Fibroblast of skin of left quadriceps (primary cell): ENCODE measurements around the gene OVCH1.
"Not testable (repeated sequence)": the region's sequence is repeated elsewhere in the genome, so short reads cannot be mapped to it uniquely, and the experiment has no call there.

Experiments
- DNase-seq, 2 experiments: peaks; one replicate each; pipeline ENCODE4 v3.0.0-alpha.2; 2013; ENCODE audit warnings: low read depth in 2 of 2

The OVCH1 gene

GRCh38 chr12:29492891-29493290 lies 4.6 kb downstream of the OVCH1 start:
- no peak for DNase-seq

- DNase-seq, result no peak
Observed at GRCh38 chr12:29486972-29487371, 10.5 kb downstream of the OVCH1 start.

GRCh38 chr12:29463198-29463597 lies 34.3 kb downstream of the OVCH1 start:
- no peak for DNase-seq

GRCh38 chr12:29460082-29460481 lies 37.4 kb downstream of the OVCH1 start:
- DNase-seq, result no peak

- no peak for DNase-seq
Observed at GRCh38 chr12:29455087-29455486, 42.4 kb downstream of the OVCH1 start.

- no peak for DNase-seq
Observed at GRCh38 chr12:29451888-29452287, 45.6 kb downstream of the OVCH1 start.

- no peak for DNase-seq
Observed at GRCh38 chr12:29448157-29448556, 49.3 kb downstream of the OVCH1 start.

GRCh38 chr12:29447285-29447975 lies 50.1 kb downstream of the OVCH1 start:
- no peak for DNase-seq

- DNase-seq, result no peak
Observed at GRCh38 chr12:29439506-29439905, 58.0 kb downstream of the OVCH1 start.

- no peak for DNase-seq
Observed at GRCh38 chr12:29438752-29439408, 58.6 kb downstream of the OVCH1 start.

- no peak for DNase-seq
Observed at GRCh38 chr12:29437575-29437974, 59.9 kb downstream of the OVCH1 start.

- DNase-seq, result not testable (repeated sequence)
Observed at GRCh38 chr12:29436815-29437214, 60.7 kb downstream of the OVCH1 start.

GRCh38 chr12:29431513-29431912 lies 66.0 kb downstream of the OVCH1 start:
- no peak for DNase-seq

GRCh38 chr12:29430716-29431044 lies 66.8 kb downstream of the OVCH1 start:
- DNase-seq, result no peak

GRCh38 chr12:29429999-29430715 lies 67.3 kb downstream of the OVCH1 start:
- no peak for DNase-seq

GRCh38 chr12:29428633-29429032 lies 68.9 kb downstream of the OVCH1 start:
- DNase-seq, result peak; percentile 18 to 26

- DNase-seq, result no peak
Observed at GRCh38 chr12:29427964-29428363, 69.5 kb downstream of the OVCH1 start.

- no peak for DNase-seq
Observed at GRCh38 chr12:29426498-29426897, 71.0 kb downstream of the OVCH1 start.

- no peak for DNase-seq
Observed at GRCh38 chr12:29425722-29426121, 71.8 kb downstream of the OVCH1 start.

- no peak for DNase-seq
Observed at GRCh38 chr12:29416748-29417147, 80.7 kb downstream of the OVCH1 start.

GRCh38 chr12:29415111-29415510 lies 82.4 kb downstream of the OVCH1 start:
- no peak for DNase-seq

- DNase-seq, result no peak
Observed at GRCh38 chr12:29414368-29414767, 83.1 kb downstream of the OVCH1 start.

- no peak for DNase-seq
Observed at GRCh38 chr12:29405561-29405960, 91.9 kb downstream of the OVCH1 start.
